NCI-H446 treated with DMSO at 0.1 percent for 48 hours (cell line): ENCODE data around the gene AHNAK.

ENCODE experiments used
- DNase-seq: peaks from one replicate; lab custom pipeline; 2025; lab: John Stamatoyannopoulos, UW

AHNAK gene

DNA sequence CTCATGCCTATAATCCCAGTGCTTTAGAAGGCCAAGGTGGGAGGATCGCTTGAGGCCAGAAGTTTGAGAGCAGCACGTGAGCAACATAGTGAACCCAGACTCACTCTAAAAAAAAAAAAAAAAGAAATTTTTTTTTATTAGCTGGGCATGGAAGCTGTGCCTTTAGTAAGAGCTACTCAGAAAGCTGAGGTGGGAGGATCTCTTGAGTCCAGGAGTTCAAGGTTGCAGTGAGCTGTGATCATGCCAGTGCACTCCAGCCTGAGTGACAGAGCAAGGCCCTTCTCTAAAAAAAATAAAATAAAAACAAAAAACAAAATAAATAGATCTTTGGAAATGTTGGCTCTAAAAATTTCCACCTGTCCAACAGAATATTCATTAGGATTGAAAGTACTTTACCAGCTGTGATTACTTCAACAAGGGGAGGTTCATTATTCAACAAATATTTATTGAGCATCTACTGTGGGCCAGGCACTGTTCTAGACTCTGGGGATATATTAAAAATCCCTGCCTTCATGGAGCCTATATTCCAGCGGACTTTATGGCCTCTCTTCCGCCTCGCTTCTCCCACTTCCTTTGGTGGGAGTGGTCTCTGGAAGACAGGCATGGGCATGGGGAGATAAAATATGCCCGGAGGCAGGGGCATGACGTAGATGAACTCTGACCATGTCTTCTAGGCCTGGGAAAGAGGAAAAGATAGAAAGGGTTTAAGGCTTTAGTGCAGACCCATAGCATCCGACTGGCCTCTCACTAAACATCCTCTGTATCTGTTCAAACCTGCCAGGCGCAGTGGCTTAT lies 47.9 kb downstream of the AHNAK start:
- no peak for DNase-seq

DNA sequence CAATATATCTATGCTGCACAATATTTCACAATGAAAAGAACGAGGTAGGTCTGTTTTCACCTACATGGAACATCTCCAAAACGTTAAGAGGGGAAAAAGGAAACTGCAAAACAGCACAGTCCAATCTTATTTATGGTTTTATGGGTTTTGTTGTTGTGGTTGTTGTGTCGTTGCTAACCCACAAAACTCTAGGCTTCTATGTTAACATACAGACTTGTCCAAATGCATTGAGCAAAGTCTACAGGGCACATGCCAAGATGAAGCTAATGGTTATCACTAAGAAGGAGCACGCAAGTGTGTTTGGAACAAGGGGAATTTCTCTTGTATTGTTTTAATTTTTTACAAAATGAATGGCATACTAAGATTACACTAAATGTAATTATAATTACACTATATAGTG lies 48.6 kb downstream of the AHNAK start:
- DNase-seq = no peak

DNA sequence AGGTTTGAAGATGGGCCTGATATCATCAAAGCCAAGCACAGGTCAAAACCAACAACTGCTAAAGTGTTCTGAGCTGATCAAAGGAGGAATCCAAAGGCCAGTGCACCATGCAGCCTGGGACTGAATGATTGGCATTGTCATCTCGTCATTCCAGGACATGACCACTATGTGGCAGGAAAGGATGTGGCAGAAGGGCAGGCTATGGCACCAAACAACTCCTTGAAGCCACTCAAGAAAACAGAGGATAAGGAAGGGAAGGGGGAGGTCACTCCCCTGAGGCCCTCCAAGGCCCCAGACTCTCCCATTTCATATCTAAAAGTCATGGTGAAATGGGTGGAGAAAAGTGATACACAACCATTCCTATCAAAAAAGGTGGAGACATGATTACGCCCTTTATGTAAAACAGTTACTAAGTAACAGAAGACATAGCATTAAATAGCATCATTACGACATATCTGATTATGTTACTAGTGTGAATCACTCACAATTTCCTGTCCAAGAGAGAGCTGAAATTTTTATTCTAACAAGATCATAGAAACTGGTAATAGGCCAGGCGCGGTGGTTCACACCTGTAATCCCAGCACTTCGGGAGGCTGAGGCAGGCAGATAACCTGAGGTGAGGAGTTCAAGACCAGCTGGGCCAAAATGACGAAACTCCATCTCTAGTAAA lies 49.3 kb downstream of the AHNAK start:
- DNase-seq = no peak

DNA sequence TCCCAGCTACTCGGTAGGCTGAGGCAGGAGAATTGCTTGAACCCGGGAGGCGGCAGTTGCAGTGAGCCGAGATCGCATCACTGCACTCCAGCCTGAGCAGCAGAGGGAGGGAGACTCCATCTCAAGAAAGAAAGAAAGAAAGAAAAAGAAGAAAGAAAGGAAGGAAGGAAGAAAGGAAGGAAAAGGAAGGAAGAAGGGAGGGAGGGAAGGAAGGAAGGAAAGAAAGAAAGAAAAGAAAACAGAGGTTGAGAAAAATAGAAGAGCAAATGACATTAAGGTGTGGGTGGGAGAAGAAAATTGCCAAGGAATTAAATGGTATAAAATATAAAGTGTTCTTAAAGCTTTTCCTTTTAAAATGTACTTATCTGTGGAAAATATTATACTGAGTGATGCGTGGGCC lies 49.9 kb downstream of the AHNAK start:
- DNase-seq = no peak

DNA sequence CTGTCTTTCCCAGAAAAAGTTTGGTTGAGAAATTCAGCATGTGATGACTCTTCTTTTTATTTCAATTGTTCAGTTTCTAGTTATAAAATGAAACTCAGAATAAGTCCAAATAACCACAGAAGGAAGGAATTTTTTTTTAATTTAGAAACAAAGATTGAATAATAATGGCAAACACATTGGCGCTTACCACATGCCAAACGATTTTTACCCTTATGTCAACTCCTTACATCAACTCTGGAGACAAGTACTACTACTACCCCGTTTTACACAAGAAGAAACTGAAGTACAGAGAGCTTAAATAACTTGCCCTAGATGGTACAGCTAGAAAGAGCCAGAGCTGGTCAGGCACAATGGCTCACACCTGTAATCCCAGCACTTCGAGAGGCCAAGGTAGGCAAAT lies 52.4 kb downstream of the AHNAK start:
- DNase-seq = no peak

DNA sequence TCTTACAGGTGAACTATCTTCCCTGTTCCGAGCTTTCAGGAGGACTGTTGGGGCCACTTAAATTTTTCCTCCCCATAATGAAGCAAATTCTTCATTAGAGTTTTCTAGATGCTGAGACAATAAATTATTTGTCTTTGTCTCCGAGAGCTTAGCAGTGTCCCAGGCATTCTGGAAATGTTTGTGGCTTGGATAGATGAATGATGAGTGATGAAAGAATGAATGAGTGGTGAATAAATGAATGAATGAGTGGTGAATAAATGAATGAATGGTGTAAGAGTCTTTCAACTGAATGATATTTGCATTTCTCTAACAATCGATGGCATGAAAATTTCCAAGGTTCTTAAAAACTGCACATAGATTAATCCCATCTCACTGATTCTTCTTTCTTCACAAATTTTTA lies 52.8 kb downstream of the AHNAK start:
- DNase-seq = no peak

DNA sequence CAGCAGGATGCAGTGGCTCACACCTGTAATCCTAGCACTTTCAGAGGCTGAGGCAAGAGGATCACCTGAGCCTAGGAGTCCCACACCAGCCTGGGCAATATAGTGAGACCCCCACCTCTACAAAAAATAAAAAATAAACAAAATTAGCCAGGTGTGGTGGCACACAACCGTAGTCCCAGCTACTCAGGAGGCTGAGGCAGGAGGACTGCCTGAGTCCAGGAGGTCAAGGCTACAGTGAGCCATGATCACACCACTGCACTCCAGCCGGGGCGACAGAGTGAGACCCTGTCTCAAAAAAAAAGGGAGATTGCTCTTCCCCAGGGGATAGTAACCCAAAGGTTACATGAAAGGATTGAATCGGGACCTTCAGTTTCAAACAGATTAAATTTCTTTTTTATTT lies 54.0 kb downstream of the AHNAK start:
- no peak for DNase-seq

DNA sequence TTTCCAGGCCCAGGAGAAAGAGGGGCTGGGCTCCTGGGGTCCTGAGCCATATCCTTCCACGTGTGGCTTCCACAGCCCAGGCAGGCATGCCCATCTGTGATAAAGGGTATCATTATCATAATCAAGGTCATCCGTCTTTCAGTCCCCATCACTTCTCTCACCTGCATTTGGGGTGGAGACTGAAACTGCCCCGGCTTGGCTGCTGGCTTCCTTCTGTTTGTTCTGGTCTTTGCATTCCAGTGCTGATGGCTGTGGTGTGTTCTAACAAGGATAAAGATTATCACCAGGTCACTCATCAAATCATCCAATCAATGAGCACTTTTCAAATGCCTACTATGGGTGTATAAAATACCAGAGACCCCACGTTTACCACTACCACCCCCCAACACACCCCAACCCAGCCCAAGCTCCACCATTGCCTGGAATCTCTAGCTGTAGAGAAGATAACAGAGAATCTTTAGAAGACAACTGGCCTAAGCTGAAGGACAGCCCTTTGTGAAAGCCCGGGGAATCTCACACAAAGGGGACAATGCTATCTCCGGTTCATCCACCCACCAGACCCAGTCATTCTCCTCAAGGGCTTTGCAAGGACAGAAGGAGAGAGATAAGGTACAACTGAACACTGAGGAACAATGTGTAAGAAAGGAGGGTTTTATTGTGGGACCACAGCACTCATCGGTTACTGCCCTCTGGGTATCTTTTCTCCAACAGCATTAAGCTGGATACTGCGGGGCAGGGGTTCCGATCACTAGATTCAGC lies 54.9 kb downstream of the AHNAK start:
- no peak for DNase-seq

DNA sequence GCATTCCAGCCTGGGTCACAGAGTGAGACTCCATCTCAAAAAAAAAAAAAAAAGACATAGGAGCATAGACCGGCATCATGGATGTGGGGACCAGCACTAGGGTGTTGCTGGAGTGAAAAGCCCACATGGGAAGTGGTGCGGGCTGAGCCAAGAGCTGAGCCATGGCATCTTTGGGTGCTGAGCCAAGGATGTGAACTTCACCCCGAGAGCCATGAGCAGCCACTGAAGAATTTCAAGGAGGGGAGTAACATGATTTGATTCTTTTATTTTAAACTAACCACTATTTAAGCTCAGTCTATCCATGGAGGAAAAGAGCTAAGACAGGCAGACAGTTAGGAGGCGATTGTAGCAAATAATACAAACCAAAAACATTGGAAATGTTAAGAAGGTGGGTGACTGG lies 57.4 kb downstream of the AHNAK start:
- DNase-seq = no peak

DNA sequence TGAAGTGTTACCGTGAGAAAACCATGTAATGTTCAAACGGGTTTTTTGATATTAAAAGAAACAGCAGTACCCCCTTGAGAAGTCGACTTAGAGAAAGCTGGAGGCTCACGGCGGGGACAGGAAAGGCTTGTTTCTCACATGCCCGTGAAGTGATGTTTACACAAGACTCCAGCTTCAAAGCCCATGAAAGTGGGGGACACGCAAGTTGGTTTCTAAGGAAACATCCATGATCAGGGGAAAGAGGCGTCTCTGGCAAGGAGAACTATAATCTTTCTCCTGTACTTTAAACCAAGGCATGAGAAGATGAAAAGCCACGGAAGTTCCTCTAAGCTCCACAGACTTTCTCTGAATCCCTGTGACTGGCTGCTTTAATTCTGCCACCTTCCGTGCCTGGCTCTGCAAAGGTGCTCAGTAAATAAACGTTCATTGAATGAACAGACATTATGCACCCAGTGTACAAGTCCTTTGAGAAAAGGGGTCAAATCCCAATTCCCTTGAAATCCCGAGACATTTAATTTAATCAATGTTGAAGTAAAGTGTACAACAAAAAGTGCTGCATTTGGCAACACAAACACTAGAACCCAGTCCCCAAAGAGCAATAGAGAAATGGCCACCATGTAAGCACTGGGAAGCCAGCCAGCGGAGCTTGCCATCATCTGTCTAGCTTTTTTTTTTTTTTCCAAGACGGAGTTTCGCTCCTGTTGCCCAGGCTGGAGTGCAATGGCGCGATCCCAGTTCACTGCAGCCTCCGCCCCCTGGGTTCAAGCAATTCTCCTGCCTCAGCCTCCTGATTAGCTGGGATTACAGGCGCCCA lies 58.7 kb downstream of the AHNAK start:
- peak; percentile 27 for DNase-seq

DNA sequence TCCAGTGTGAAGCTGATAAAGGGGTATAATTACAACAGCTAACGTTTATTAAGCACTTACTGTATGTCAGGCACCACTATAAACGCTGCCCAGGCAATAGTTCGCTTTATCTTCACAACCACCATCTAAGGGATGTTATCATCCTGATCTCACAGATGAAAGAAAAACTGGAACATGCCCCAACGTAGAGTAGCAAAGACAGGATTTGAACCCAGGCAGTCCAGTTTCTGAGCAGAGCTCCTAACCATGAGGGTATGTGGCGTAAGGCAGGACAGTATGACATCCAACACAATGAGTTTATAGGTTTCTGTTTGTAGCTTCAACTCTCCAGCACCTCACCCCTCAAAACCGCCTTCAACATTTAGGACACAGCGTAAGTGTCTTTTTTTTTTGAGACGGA lies 59.5 kb downstream of the AHNAK start:
- no peak for DNase-seq

DNA sequence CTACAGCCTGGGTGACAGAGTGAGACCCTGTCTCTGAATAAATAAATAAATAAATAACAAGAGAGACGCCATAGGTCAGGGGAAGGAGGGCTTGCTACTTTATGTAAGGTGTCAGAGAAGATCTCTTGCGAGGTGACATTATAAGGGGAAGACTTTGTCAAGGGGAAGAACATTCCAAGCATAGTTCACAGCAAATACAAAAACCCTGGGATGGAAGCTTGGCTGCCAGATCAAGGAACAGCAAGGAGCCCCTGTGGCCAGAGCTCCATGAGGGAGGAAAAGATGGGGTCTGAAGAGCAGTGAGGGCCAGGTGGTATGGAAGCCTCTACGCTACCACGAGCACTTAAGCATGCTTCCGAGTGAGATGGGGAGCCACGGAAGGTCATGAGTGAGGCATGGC lies 62.3 kb downstream of the AHNAK start:
- DNase-seq = no peak

DNA sequence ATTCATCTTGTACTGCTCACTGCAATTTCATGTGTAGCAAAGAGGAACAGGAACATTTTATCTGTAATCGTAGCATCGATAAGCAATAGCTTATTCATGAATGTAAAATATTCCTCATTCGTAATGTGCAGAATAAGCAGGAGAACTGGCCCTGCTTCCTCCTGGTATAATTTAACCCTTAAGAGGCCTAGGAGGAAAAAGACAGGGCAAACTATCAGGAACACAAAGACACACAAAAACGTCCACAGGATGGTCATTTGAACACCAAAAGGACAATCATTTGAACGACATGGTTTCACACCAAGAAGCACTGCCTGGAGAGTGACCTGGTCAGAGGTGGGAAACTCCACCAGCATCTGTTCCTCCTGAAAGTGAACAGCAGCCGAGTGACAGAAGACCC lies 63.9 kb downstream of the AHNAK start:
- DNase-seq = no peak

DNA sequence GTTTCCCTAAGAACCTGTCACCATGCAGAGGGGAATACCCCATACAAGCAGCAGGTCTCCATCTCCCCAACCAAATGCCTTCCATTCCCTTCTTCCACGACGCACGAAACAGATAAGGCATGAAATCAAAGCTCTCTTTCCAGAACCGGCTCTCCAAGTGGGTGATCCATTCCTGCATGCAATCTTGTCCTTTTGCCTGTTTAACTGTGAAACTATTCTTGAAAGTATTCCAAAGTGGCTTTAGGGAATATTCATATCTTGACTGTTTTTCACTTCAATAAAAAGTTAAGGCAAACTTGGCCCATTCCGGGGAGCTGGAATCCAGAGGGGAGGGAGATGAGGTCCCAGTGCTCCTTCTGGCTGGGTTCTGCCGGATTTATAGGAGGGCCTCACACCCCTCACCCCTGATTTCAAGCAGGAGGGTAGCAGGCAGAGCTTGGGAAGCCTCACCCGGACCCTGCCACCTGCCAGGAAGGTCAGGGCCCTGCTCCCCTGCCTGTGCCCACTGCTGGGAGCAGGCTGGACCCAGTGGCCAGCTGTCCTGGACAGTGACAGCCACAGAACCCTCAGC lies 66.9 kb downstream of the AHNAK start:
- DNase-seq = no peak

DNA sequence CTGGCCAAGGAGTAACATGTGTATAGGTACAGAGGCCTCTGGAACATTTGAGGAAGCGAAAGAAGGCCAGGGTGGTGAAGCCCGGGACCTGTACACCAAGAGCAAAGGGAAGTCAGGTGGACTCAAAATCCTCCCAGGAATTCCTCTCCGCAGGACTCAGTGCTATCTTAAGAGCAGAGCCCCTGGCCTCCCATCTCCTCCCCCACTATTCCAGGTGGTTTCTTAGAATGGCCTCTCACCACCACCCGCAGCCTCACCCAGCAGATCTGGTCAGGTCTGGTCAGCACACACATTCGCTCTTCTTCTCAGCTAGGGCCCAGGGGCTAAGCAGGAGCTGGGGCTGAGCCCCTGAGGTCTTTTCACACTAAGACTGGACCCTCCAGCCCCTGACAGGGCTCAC lies 68.7 kb downstream of the AHNAK start:
- no peak for DNase-seq

DNA sequence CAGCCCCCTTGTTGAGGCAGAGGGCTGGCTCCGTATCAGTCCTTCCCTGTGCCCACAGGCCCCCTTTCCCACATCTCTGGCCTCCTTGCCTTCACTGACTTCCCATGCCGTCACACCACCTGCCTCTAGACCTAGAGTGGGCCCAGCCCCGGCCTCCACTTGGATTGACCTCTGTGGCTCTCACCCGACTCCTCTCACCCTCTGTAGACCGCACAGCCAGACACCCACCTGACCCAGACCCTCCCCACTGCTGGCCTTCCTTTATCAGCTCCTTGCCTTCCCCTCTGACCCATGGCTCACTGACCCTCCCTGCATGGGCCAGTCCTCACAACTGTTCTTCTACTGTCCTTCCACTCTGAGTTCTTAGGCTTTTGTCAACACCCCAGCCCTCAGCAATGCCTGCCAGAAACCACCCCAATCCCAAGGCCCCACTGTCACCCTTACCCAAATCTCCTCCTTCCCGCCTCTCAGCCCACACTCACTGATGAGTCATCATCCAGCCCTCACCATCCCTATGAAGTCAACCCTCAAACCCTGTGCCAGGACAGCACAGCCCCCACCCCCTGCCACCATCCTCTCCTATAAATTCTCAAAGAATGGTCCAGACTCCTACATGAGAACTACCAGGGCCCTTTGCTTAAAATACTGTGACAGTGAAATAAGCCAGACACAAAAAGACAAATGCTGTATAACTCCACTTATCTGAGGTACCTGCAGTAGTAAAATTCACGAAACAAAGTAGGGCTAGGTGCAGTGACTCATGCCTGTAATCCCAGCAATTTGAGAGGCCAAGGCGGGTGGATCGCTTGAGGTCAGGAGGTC lies 74.3 kb downstream of the AHNAK start:
- DNase-seq = no peak

DNA sequence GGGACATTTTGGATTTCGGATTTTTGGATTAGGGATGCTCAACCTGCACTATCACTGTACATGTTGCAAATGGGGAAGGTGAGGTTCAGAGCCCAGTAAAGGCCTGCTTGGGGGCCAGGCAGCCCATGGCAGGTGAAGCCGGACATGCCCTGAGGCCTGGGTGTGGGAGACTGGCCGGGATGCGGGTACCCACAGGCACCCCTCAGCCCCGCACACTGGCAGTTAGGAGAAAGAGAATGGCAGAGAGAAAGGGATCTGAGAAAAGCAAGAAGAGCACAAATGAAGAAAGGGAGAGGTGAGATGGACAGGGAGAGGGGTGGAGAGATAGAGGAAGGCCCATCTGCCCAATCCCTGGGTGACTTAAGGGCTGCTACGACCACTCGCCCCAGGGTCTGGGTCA lies 75.0 kb downstream of the AHNAK start:
- DNase-seq = no peak

DNA sequence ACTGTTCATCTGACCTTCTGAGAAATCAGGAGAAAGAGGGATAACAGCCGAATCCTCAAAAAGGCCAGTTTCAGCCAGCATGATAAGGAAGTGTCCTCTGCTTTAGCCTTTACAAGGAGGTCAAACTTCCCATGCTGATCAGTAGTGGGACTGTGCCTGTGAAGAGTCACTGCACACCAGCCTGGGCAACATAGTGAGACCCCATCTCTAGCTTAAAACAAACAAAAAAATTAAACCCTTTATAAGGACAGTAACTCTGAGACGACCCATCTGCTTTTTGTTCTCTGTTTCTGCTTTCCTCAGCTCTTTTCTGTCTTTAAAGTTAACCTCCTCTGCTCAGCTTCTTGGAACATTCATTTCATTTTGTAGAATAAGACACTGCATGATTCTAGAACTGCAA lies 78.0 kb downstream of the AHNAK start:
- no peak for DNase-seq

DNA sequence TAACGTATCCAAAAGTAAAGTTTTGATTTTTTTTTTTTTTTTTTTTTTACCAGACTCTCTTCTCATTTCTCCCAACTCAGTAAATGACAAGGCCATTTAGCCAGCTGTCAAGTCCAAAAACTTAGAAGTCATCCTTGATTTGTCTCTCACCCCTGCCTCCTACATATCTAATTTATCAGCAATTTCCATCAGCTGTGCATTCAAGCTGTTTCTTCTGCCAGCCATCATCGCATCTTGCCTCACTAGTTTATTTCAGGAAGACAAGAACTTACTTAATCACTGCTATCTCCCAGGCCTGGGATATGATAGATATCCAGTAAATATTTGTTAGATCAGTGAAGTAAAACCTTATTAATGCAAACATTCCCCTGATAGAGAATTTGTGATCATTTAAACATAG lies 80.2 kb downstream of the AHNAK start:
- DNase-seq = no peak

DNA sequence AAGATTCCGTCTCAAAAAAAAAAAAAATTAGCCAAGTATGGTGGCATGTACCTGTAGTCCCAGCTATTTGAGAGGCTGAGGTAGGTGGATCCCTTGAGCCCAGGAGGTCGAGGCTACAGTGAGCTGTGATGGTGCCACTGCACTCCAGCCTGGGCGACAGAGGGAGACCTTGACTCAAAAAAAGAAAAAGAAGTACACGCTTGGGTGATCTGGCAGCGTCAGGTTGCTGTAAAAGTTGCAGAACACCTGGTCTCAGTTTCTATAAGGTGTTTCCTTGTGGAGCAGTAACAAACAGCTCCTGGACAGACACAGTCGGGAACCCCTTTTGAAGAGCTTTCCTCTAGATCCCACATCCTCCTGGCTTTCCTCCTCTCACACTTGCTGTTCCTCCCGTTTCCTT lies 82.0 kb downstream of the AHNAK start:
- no peak for DNase-seq

DNA sequence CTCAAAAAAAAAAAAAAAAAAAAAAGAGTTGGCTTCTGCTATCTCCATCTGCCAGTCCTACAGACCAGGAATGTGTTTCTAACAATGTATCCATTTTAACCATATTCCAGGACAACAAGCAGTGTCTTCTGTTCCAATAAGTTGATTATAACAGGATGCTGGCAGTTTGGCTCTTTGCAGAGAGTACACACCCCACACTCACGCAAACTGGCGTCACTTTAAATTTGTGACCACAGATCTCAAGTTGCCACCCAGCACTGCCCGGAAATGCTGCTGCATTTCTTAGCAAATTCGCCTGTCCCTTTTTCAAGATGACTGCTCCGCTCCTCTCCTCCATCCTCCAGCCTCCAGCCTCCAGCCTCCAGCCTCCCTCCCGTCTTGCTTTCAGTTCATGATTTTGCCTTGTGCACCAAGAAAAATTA lies 83.5 kb downstream of the AHNAK start:
- DNase-seq = peak; percentile 4
